Mesodermal cell (in vitro differentiated cells): ENCODE results near the gene CCDC183. TPM values are rescaled to one million over a fixed set of nuclear protein-coding genes. Genes with fewer than 3 reads are reported as not detected.

Experiments
- H3K27ac ChIP-seq: 2 replicates; pipeline ENCODE4 v1.7.0; 2013; ENCODE audit warnings: mild to moderate bottlenecking, low read depth, low read length, moderate library complexity; ENCODE audit not compliant: severe bottlenecking
- H3K36me3 ChIP-seq: 2 replicates; pipeline ENCODE4 v1.7.1; 2013; ENCODE audit warnings: mild to moderate bottlenecking, low read length, moderate library complexity; ENCODE audit not compliant: control insufficient read depth, insufficient read depth
- H3K4me1 ChIP-seq: one replicate; pipeline ENCODE4 v1.7.1; 2013; ENCODE audit warnings: mild to moderate bottlenecking, low read length; ENCODE audit not compliant: insufficient read depth, control insufficient read depth, poor library complexity, severe bottlenecking
- H3K4me3 ChIP-seq: 2 replicates; pipeline ENCODE4 v1.7.0; 2013; ENCODE audit warnings: low read length, control low read depth, mild to moderate bottlenecking; ENCODE audit not compliant: insufficient read depth, poor library complexity, severe bottlenecking; ENCODE audit errors: extremely low read depth
- H3K9me3 ChIP-seq: 2 replicates; pipeline ENCODE4 v1.7.1; 2013; ENCODE audit warnings: mild to moderate bottlenecking, low read length, moderate library complexity; ENCODE audit not compliant: control insufficient read depth
- WGBS, 2 experiments: methylation state at CpG; one replicate each; pipeline ENCODE4 v1.1.5; 2013; ENCODE audit warnings: missing lambda C conversion rate in 2 of 2; ENCODE audit not compliant: insufficient coverage in 2 of 2; 5-methylcytosine and 5-hydroxymethylcytosine counted together
- polyA plus RNA-seq, 2 experiments: library from polyadenylated mRNA; stranded (reverse); fragments of 50-300 nt; gene quantifications; one replicate each; pipeline ENCODE4 v1.2.3, GENCODE V29; 2013

Gene CCDC183
- polyA plus RNA-seq (2013, experiment 1 of 2) = 27.3 TPM
- 34.1 TPM for polyA plus RNA-seq (2013, experiment 2 of 2)

DNA sequence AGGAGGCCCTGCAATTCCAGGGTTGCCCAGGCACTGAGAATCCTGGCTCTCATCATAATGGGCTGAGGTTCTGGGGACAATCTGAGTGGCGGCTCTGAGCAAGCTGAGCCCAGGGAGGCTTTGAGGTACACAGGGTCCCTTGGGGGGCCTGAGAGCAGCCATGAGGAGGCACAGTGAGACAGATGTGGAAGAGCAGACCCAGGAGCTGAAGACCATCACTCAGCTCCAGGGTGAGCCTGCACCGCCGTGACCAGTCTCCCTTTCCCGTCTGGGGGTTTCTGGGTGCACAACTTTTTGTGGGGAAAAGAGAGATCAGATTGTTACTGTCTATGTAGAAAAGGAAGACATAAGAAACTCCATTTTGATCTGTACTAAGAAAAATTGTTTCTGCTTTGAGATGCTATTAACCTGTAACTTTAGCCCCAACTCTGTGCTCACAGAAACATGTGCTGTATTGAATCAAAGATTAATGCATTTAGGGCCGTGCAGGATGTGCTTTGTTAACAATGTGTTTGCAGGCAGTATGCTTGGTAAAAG, at the start of gene CCDC183:
TSS of gene CCDC183 (plus strand) at position 101 of the 537 bp plus-strand sequence. CDS start at position 161, 60 bp downstream.
- Histone ChIP-seq H3K4me3 (peak within 1 kb of the TSS; percentile 3), H3K36me3 (peaks cover 23% of the 10 kb centered on the region), H3K9me3 (no peaks in the 10 kb centered on the region), H3K4me1 (peaks cover 41% of the 10 kb centered on the region), H3K27ac (peak within 1 kb of the TSS; percentile 94)
- 62 to 88% methylated on average over 3 to 4 of the region's 5 CpGs for WGBS, 2 experiments

GRCh38 chr9:136746621-136747020, 49.5 kb upstream of the CCDC183 start:
- no peak overlapping the region for H3K4me3 ChIP-seq
- WGBS, 2 experiments = 92 to 94% methylated on average over 15 of the region's 18 CpGs
- H3K9me3 ChIP-seq = peaks cover 6% of the 10 kb centered on the region
- no peaks in the 10 kb centered on the region for H3K36me3 ChIP-seq
- no peaks in the 10 kb centered on the region for H3K4me1 ChIP-seq
- H3K27ac ChIP-seq = no peak overlapping the region

DNA sequence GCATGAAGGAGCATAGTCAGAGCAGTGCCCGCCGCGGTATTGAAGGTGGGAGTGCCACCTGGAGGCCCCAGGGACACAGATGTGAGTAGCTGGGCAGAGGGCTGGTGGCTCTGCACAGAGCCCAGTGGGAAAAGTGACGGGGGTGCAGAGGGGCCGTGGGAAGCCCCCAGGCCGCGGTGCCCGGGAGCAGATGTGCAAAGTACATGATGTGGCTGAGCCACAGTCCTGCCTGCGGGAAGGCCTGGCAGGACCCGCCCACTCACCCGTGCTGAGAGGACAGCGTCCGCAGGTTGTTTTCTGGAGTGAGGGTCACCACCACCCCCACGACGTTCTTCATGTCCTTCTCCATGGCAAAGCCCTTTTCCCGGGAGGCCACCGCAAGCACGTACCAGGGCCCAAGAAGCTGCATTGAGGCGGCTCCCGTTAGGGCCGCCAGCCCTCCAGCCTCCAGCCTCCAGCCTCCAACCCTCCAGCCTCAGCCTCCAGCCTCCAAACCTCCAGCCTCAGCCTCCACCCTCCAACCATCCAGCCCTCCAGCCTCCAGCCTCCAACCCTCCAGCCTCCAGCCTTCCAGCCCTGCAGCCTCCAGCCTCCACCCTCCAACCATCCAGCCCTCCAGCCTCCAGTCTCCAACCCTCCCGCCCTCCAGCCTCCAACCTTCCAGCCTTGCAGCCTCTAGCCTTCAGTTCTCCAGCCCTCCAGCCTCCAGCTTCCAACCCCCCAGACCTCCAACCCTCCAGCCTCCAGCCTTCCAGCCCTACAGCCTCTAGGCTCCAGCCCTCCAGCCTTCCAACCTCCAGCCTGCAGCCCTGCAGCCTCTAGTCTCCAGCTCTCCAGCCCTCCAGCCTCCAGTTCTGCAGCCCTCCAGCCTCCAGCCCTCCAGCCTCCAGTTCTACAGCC, 48.7 kb upstream of the CCDC183 start:
- WGBS, 2 experiments = 85 to 93% methylated on average over 17 to 22 of the region's 22 CpGs
- Histone ChIP-seq H3K36me3 (no peaks in the 10 kb centered on the region), H3K9me3 (peaks cover 13% of the 10 kb centered on the region), H3K27ac (no peak overlapping the region), H3K4me1 (no peaks in the 10 kb centered on the region), H3K4me3 (no peak overlapping the region)

DNA sequence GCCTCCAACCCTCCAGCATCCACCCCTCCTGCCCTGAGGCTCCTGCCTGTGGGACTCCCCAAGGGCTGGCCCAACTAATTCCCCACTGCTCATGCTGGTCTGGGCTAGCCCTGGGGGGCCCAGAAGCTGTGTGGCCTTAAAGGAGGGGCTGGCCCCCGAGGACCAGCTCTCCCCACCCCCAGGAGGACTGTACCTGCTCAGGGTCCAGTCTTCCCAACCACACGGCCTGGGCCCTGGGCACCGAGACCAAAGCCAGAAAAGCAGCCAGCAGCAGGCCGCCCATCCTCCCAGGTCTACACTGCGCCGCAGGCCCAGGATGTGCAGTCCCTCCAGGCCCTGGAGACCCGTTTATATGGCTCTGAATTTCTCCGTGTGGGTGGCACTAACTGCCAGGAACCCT, 47.9 kb upstream of the CCDC183 start, which contains the start of gene LCN6:
TSS of gene LCN6 (minus strand) at position 325 of the 400 bp plus-strand sequence. CDS start at position 283, 42 bp downstream.
- no peaks in the 10 kb centered on the region for H3K36me3 ChIP-seq
- no peak within 1 kb of the TSS for H3K4me3 ChIP-seq
- no peaks in the 10 kb centered on the region for H3K4me1 ChIP-seq
- peaks cover 13% of the 10 kb centered on the region for H3K9me3 ChIP-seq
- no peak within 1 kb of the TSS for H3K27ac ChIP-seq
- 76 to 88% methylated on average over 5 of the region's 8 CpGs for WGBS, 2 experiments

DNA sequence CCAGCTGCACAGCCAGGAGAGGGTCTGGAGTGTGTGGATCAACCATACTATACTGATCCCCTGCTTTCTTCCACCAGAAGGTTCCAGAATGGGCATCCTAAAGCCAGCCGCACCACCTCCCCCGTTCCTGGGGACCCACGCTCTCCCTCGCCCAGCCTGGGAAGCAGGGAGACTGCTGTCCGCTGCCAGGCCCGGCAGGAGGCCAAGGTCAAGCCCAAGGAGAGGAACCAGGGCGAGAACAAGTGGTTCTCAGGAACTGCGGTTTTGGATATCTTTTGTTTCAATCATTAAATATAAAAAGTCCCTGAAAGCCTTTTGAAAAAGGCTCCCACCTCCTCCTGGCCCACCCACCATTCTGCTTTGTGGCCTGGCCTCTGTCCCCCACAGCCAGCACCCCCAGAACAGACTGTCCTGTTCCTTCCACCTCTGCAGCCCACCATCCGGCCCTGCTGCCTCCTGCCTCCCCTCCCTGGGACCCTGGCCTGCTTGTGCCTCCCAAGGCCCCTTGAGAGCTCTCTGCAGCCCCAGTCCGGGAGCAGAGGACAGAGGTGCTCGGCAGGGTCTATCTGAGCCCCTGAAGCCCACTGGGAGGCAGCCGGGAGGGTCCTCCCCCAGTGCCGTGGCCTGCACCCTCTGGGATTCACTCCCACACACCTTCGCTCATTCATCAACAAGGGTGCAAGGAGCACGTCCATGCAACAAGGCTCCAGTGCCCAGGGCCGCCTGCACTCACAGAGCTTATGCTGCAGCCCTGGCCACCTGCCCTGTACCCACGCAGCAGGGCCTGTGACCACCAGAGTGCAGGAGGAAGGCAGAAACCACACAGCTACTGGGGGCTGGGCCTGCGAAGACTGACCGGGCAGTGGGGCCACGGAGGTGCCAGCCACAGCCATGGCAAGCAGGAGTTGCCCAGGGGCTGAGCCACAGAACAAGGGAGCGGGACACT, 47.2 kb upstream of the CCDC183 start:
- Histone ChIP-seq H3K9me3 (peaks cover 13% of the 10 kb centered on the region), H3K4me3 (no peak overlapping the region), H3K36me3 (no peaks in the 10 kb centered on the region), H3K27ac (no peak overlapping the region), H3K4me1 (no peaks in the 10 kb centered on the region)
- WGBS, 2 experiments = 91 to 94% methylated on average over 17 to 19 of the region's 21 CpGs

GRCh38 chr9:136750526-136750925, 45.6 kb upstream of the CCDC183 start:
- Histone ChIP-seq H3K27ac (no peak overlapping the region), H3K4me1 (no peaks in the 10 kb centered on the region), H3K36me3 (no peaks in the 10 kb centered on the region), H3K4me3 (no peak overlapping the region), H3K9me3 (peaks cover 13% of the 10 kb centered on the region)
- WGBS, 2 experiments = 85% methylated on average over 2 of the region's 2 CpGs

DNA sequence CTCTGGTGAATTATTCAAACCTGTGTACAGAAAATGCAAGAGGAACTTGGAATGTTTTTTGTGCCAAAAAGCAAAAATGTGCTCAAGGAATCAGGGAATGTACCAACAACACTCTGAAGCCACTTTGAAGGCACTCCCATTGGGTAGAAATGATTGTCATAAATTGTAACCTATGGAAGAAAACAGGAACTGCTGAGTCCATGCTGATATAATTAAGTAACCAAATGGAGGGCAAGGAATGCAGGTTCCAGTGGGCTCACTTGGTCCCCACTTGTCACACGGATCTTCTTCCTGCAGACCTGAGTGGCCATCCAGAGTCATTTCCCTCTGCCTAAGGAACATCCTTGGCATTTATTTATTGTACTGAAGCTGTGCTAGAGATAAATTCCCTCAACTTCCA, 44.9 kb upstream of the CCDC183 start:
- 100% methylated on average over 1 of the region's 1 CpG; no CpG with 5 or more reads in 1 of the 2 experiments for WGBS, 2 experiments
- peaks cover 13% of the 10 kb centered on the region for H3K9me3 ChIP-seq
- no peaks in the 10 kb centered on the region for H3K4me1 ChIP-seq
- H3K36me3 ChIP-seq = no peaks in the 10 kb centered on the region
- H3K27ac ChIP-seq = no peak overlapping the region
- H3K4me3 ChIP-seq = no peak overlapping the region

DNA sequence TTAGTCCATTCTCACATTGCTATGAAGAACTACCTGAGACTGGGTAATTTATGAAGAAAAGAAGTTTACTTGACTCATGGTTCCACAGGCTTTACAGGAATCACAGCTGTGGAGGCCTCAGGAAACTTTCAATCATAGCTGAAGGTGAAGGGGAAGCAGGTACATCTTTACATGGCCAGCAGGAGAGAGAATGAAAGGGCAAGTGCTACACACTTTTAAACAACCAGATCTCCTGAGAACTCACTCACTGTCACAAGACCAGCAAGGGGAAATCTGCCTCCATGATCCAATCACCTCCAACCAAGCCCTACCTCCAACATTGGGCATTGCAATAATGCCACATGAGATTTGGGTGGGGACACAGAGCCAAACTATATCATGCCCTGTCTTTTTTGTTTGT, 44.3 kb upstream of the CCDC183 start:
- no peaks in the 10 kb centered on the region for H3K36me3 ChIP-seq

GRCh38 chr9:136753371-136754058, 42.6 kb upstream of the CCDC183 start:
- Histone ChIP-seq H3K4me1 (no peaks in the 10 kb centered on the region), H3K9me3 (peaks cover 13% of the 10 kb centered on the region), H3K36me3 (no peaks in the 10 kb centered on the region), H3K27ac (no peak overlapping the region), H3K4me3 (no peak overlapping the region)
- 86 to 89% methylated on average over 28 to 31 of the region's 31 CpGs for WGBS, 2 experiments

More for the DNA sequence above, 44.3 kb upstream of the CCDC183 start:
- Histone ChIP-seq H3K4me1 (no peaks in the 10 kb centered on the region), H3K9me3 (peaks cover 13% of the 10 kb centered on the region), H3K27ac (no peak overlapping the region), H3K4me3 (no peak overlapping the region)

DNA sequence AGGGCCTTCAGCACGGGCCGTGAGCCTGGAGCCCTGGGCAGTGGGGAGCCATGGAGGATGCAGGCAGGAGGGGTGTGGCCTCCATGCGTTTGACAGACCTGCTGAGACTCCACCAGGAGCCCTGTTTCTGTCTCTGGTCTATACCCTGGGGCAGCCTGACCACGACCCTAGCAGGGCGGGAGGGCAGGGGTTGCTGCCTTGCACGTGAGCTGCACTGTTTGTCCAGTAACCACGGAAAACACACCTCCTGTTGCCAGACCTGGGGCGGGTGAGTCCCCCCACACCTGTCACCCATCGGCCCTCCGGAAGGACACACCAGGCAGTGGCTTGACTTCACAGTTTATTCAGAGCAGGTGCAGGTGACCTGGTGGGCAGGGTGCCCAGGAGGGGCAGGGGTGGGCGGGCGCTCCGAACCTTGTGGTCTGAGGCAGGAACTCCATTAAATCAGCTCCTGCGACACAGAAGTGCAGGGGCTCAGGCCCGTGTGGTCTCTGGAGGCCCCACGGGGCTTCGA, 42.0 kb upstream of the CCDC183 start:
- H3K4me1 ChIP-seq = no peaks in the 10 kb centered on the region
- no peaks in the 10 kb centered on the region for H3K36me3 ChIP-seq
- no peak overlapping the region for H3K4me3 ChIP-seq
- H3K27ac ChIP-seq = no peak overlapping the region
- WGBS, 2 experiments = 91 to 92% methylated on average over 16 to 17 of the region's 17 CpGs
- peaks cover 13% of the 10 kb centered on the region for H3K9me3 ChIP-seq
